NT2/D1 (cell line): Measurements from ENCODE around the gene C9orf152.

Experiments used
- DNase-seq: peaks from one replicate; pipeline ENCODE4 v3.0.0-alpha.2; 2011; ENCODE audit warnings: low read depth, low spot score
- H3K27me3 ChIP-seq: 2 replicates; pipeline ENCODE4 v1.6.0; 2011; ENCODE audit warnings: mild to moderate bottlenecking; ENCODE audit not compliant: insufficient read length, insufficient read depth
- H3K36me3 ChIP-seq: 2 replicates; pipeline ENCODE4 v1.6.1; 2011; ENCODE audit warnings: mild to moderate bottlenecking, low read length, mixed read lengths; ENCODE audit not compliant: insufficient read depth, insufficient read length
- H3K4me1 ChIP-seq: 2 replicates; pipeline ENCODE4 v1.5.1; 2011; ENCODE audit not compliant: insufficient read depth, insufficient read length
- H3K4me3 ChIP-seq: 2 replicates; pipeline ENCODE4 v1.5.1; 2011; ENCODE audit warnings: low read depth; ENCODE audit not compliant: insufficient read length
- H3K9ac ChIP-seq: 2 replicates; pipeline ENCODE4 v1.6.0; 2011; ENCODE audit warnings: low read depth; ENCODE audit not compliant: insufficient read length
- H3K9me3 ChIP-seq: 2 replicates; pipeline ENCODE4 v1.5.1; 2011; ENCODE audit warnings: mild to moderate bottlenecking, low read length; ENCODE audit not compliant: insufficient read depth
- SUZ12 ChIP-seq: IDR thresholded peaks from 2 replicates; pipeline ENCODE4 v1.6.1; 2011; ENCODE audit not compliant: insufficient read length, insufficient read depth; ENCODE audit errors: extremely low read depth
- YY1 ChIP-seq: IDR thresholded peaks from 2 replicates; pipeline ENCODE4 v1.6.1; 2011; ENCODE audit not compliant: insufficient read length, insufficient read depth
- ZNF274 ChIP-seq: IDR thresholded peaks from 2 replicates; pipeline ENCODE4 v1.6.1; 2011; ENCODE audit warnings: mild to moderate bottlenecking, low read depth, low read length

Gene C9orf152

GRCh38 chr9:110187126-110187525 lies 20.8 kb downstream of the C9orf152 start:
- H3K4me3 ChIP-seq, result no peak overlapping the region
- TF ChIP-seq SUZ12, result no peak
- TF ChIP-seq YY1, result no peak
- no peak for TF ChIP-seq ZNF274
- no peak overlapping the region for H3K9ac ChIP-seq
- H3K36me3 ChIP-seq, result no peaks in the 10 kb centered on the region
- H3K4me1 ChIP-seq, result no peaks in the 10 kb centered on the region
- no peaks in the 10 kb centered on the region for H3K27me3 ChIP-seq
- H3K9me3 ChIP-seq, result no peaks in the 10 kb centered on the region
- no peak for DNase-seq

DNA sequence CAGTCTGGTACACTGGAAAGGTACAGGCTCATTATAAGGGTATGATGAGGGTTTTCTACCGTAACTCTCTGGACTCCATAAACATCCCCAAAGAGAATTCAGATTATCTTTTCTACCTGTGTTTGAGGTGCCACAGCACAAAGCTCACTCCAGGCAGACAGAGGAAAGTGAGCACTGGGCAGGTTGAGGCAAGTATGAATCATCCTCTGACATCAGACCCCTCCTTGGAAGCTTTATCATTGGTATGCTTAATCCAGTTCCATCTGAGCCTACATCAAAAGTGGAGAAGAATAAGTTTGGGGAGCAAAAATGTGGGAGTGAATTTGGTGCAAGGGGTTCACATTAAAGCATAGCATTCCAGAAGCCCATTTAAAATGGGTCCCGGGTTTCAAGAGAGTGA lies 21.7 kb downstream of the C9orf152 start:
- Histone ChIP-seq H3K4me3 (no peak overlapping the region), H3K9ac (no peak overlapping the region), H3K9me3 (no peaks in the 10 kb centered on the region), H3K4me1 (no peaks in the 10 kb centered on the region), H3K27me3 (no peaks in the 10 kb centered on the region), H3K36me3 (no peaks in the 10 kb centered on the region)
- no peak for DNase-seq
- TF ChIP-seq YY1 (no peak), ZNF274 (no peak), SUZ12 (no peak)

- Histone ChIP-seq H3K27me3 (no peaks in the 10 kb centered on the region), H3K4me3 (no peak overlapping the region), H3K9ac (no peak overlapping the region), H3K9me3 (no peaks in the 10 kb centered on the region), H3K4me1 (no peaks in the 10 kb centered on the region), H3K36me3 (no peaks in the 10 kb centered on the region)
- no peak for DNase-seq
- TF ChIP-seq YY1 (no peak), ZNF274 (no peak), SUZ12 (no peak)
Measured at GRCh38 chr9:110185806-110186205, 22.2 kb downstream of the C9orf152 start.

- H3K4me1 ChIP-seq, result no peaks in the 10 kb centered on the region
- no peaks in the 10 kb centered on the region for H3K9me3 ChIP-seq
- peak; percentile 66 for DNase-seq
- H3K36me3 ChIP-seq, result no peaks in the 10 kb centered on the region
- no peaks in the 10 kb centered on the region for H3K27me3 ChIP-seq
- no peak overlapping the region for H3K4me3 ChIP-seq
- TF ChIP-seq SUZ12 (no peak), ZNF274 (no peak), YY1 (no peak)
- H3K9ac ChIP-seq, result no peak overlapping the region
Measured at GRCh38 chr9:110183208-110184145, 24.5 kb downstream of the C9orf152 start.

- TF ChIP-seq ZNF274, result no peak
- no peak for TF ChIP-seq SUZ12
- Histone ChIP-seq H3K36me3 (no peaks in the 10 kb centered on the region), H3K9ac (no peak overlapping the region), H3K27me3 (no peaks in the 10 kb centered on the region), H3K9me3 (no peaks in the 10 kb centered on the region), H3K4me3 (no peak overlapping the region), H3K4me1 (no peaks in the 10 kb centered on the region)
- no peak for DNase-seq
Measured at GRCh38 chr9:110180511-110181434, 27.2 kb downstream of the C9orf152 start.

DNA sequence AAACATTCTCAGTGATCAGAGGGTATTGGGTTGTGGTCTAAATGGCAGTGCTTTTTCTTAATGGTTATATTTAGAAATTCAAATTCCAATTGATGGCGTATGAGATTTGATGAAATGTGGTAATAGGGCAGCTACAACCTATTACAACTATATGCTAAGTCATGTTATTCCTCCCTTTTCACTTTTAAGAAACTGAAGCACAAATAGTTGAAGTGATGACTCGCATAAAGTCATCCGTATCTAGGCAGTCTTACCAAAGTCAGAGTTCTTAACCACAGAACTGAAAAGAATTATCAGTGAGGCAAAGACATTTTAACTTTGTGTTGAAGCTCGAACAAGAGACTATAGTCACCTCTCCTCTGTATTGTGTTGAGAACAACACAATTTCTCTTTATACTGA lies 28.2 kb downstream of the C9orf152 start:
- no peak for TF ChIP-seq SUZ12
- TF ChIP-seq ZNF274, result no peak
- no peaks in the 10 kb centered on the region for H3K36me3 ChIP-seq
- no peaks in the 10 kb centered on the region for H3K9me3 ChIP-seq
- no peaks in the 10 kb centered on the region for H3K27me3 ChIP-seq
- no peak for DNase-seq
- no peaks in the 10 kb centered on the region for H3K4me1 ChIP-seq
- H3K4me3 ChIP-seq, result no peak overlapping the region
- H3K9ac ChIP-seq, result no peak overlapping the region

DNA sequence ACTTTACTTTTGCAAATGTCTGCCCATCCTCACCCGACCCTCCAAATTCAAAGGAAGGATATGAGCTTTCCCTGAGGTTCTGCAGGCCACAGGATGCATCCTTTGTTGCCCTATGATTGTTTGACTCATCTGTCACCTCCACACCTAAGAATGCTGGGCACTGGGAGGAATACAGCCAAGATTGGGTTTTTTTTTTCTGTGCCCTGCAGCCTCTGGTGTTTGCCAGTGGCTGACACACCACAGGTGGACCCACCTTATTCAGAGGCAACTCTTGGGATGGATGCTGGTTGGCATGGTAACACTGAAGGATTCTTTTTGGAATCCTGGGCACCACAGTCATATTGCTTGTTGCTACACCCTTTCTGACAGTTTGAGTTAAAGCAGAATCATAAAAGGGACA lies 29.7 kb downstream of the C9orf152 start:
- no peaks in the 10 kb centered on the region for H3K4me1 ChIP-seq
- no peak overlapping the region for H3K9ac ChIP-seq
- H3K4me3 ChIP-seq, result no peak overlapping the region
- H3K27me3 ChIP-seq, result no peaks in the 10 kb centered on the region
- H3K9me3 ChIP-seq, result no peaks in the 10 kb centered on the region
- no peaks in the 10 kb centered on the region for H3K36me3 ChIP-seq
- TF ChIP-seq YY1 (no peak), SUZ12 (no peak), ZNF274 (no peak)
- no peak for DNase-seq
